Left cardiac atrium (tissue), 4 donors: ENCODE data around the gene IAH1. TPM values are rescaled to one million over a fixed set of nuclear protein-coding genes. Genes with fewer than 3 reads are reported as not detected.

Source experiments
- ATAC-seq, 2 donors: fragments of 200-7000 bp; cut with Tn5 transposase; one replicate each; pipeline ENCODE4 v1.9.1; 2020; ENCODE audit warnings: mild to moderate bottlenecking in 2 of 2, moderate library complexity in 2 of 2
- DNase-seq: peaks from one replicate; pipeline ENCODE4 v3.0.0-alpha.2; 2020
- intact Hi-C, 2 donors: fragments of 100-400 bp; cut with DNase I; formaldehyde crosslinking; loops; one replicate each; pipeline versions ENCODE4 v1.14.1 to v1.15.1; 2022 to 2023
- total RNA-seq, 2 donors: library from RNA; stranded (reverse); fragmentation: NEBNext Ultra II Directional; extraction: Animal tissue kit (Norgen Biotek cat#: 25700); gene quantifications; one replicate each; pipeline ENCODE4 v1.2.1, GENCODE V29; 2021
- donor health status: DM: no; HTN: yes; CAD: no.
- donor health status: DM: no; HTN: yes; CAD: no; lungs with severe emphysema.
- donor health status: DM: yes; HTN: yes; CAD: no.
- donor health status: Dilated cardiomyopathy.

IAH1 gene
- total RNA-seq, 2 donors from 2014 or later: 60.0 to 64.3 TPM

DNA sequence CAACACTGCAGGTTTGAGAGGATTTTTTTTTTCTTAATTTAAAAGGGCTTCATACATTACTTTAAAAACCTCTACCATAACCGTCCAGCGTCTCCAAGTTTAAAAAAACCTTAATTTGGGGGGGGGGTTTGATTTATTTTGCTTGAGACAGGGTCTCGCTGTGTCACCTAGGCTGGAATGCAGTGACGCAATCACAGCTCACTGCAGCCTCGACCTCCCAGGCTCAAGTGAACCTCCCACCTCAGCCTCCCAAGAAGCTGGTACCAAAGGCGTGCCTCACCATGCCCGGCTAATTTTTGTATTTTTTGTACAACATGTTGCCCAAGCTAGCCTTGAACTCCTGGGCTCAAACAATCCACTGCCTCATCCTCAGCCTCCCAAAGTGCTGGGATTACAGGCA is 44.4 kb downstream of the IAH1 start:
- DNase-seq (no peak), ATAC-seq (no peak)
- intact Hi-C loops: no loop called here

- ATAC-seq: no peak
- intact Hi-C loops: no loop called here
- DNase-seq: no peak
Observed at GRCh38 chr2:9519250-9519649, 44.9 kb downstream of the IAH1 start.

DNA sequence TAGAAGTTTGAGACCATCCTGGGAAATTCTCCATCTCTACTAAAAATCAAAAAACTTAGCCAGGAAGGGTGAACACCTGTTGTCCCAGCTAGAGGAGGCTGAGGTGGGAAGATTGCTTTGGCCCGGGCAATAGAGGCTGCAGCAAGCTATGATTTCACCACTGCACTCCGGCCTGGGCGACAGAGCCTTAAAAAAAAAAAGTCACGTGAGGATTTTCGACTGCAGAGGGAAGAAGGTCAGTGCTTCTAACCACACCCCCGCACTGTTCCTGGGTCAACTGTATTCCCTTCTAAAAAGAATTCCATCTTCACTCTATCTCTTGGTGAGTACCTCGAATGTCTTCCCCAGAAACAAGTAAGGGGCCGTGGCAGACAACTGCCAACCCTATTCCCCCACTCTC is 49.9 kb downstream of the IAH1 start:
- DNase-seq (no peak), ATAC-seq (no peak)
- intact Hi-C loops: no loop called here

DNA sequence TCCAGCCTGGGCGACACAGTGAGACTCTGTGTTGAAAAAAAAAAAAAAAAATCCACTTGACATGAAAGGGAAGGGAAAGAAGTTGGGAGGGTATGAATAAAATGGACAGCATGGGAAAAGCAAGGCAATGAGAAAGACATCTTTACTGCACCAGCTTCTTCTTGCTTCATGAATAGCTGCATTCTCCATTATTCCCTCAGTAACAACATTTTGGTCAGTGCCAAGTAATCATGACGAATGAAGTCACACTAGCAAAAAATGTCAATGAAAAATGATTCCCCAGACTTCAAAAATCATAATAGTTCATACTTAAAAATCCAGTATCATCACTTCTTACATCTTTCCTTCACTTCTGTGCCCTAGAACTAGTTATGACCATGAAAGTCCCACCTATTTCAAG is 50.9 kb downstream of the IAH1 start:
- no peak for ATAC-seq
- DNase-seq: no peak
- intact Hi-C loops: no loop called here

DNA sequence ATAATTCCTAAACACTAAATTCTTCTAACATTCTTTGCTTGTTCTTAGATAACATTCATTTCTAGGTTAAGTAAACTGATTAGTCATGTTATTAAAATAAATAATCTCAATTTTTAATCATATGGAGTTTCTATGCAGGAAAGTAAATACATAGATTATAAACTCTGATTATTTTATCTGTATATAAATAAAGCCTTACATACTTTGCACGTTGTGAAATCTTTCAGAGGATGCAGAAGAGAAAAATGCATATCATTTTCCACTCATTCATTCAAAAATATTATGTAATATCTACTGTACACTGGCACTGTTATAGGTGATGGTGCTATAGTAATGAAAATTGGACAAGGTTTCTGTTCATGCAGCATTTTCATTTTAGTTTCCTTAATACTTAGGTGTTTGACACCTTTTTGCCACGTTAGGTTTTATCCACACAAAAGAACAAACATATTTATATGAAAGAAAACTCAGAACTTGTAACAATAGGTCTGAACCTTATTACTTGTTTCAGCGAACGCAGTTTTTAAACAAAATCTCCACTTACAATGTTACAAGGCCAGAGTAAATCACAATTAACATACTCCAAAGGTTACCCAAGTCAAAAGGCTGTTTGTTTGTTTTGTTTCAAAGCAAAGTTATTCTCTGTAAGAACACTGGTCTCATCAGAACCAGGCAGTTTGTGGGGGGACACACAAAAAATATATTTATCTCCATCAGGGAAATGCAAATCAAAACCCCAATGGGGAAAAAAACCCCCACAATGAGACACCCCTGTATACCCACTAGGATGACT is 53.8 kb downstream of the IAH1 start:
- intact Hi-C loops: no loop called here
- no peak for ATAC-seq
- DNase-seq: no peak

GRCh38 chr2:9532421-9532820 is 58.1 kb downstream of the IAH1 start:
- ATAC-seq (no peak), DNase-seq (no peak)
- intact Hi-C loops: no loop called here

DNA sequence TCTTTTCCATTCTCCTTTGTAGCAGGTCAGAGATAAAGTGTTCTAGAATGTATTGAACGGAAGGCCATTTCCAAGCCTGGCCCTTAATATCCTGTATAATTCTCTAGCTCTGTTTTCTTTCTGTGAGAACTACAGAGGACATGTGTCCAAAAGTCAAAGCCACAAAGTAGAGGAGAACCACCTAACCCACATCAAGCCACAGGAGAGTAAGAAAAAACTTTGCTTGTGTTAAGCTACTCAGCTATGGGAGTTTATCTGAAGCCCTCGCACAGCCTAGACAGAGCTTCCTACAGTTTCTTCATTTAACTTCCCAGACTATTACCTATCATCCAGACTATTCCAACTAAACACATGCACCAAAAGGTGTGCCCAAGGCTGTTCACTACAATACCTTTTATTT is 59.3 kb downstream of the IAH1 start:
- no peak for DNase-seq
- ATAC-seq: no peak
- intact Hi-C loops: no loop called here

DNA sequence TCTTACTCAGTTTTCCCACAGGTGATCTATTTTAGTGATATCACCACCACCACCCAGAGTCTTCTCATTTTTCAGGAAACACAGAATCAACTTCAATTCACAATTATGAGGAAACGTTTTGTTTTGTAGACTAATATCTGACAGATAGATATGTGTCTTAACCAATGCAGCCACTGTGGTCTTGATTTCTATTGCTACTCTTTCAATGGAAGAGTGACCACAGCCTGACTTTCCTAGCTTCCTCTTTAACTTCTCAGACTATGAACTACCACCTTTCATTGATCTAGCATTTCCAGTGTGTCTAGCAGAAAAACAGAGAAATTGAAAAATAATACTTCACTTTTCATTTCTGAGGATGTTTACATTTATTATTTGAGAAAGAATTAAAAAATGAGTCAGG is 60.8 kb downstream of the IAH1 start:
- intact Hi-C loops: no loop called here
- ATAC-seq (no peak), DNase-seq (no peak)

DNA sequence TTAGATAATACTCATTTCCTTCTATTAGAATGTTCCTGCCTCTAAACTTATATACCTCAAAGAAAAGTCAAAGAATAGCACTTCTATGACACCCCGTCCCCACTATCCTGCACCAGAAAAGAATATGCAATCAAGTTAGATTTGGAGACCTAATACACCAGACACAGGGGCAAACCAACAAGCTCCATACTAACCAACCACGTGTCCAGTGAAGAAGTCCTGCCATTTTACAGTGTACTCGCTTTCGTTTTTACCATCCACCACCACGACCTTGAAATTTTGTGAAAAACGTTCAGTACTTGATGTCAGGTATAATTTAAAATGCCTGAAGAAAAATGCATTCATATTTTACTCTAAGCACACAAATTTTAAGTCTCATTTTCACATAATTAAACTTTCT is 62.2 kb downstream of the IAH1 start:
- no peak for DNase-seq
- no peak for ATAC-seq
- intact Hi-C loops: no loop called here

DNA sequence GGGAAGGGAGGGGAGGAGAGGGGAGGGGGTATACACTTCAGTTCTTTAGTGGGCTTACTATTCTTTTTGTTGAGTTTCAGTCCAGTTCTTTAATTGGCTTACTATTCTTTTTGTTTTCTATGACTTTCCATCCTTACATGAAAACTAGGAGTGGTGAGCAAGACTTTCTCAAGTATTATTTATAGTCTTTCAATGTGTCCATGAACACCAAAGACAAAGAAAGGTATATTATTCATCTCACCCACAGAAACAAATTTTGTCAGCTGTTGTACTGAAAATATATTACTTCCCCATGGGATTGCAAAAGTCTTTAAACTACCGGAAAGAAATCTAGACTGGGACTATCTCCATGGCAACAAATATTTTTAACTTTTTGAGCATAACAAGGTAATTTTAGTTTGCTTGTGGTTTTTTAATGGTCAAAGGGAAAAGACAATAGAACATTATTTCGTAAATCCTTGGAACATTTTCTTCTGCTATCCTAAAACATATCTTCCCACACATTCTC is 63.7 kb downstream of the IAH1 start:
- peak; percentile 34 to 75 for ATAC-seq
- intact Hi-C loops: no loop called here
- DNase-seq: no peak

Other genes starting within 250 kb of the IAH1 start
- 100 to 1,000 TPM; 107 to 161 TPM for gene ITGB1BP1, start 51.0 kb upstream of the IAH1 start, total RNA-seq
- 10 to 100 TPM; 13.8 to 21.3 TPM for gene CPSF3, start 50.9 kb upstream of the IAH1 start, total RNA-seq
- 10 to 100 TPM; 14.1 to 22.6 TPM for gene ADAM17, start 81.3 kb downstream of the IAH1 start, total RNA-seq
- gene YWHAQ, start 156.4 kb downstream of the IAH1 start, total RNA-seq: 100 to 1,000 TPM; 118 to 207 TPM